AG09309 (cell line): ENCODE results near the gene MAP2K2.

Experiments used
- DNase-seq: peaks from one replicate; pipeline ENCODE4 v3.0.0-alpha.2; 2010; ENCODE audit warnings: low read depth
- H3K4me3 ChIP-seq: 2 replicates; pipeline ENCODE4 v1.5.1; 2011; ENCODE audit warnings: mild to moderate bottlenecking, low read depth, low read length, moderate library complexity; ENCODE audit not compliant: control insufficient read depth
- CTCF ChIP-seq: IDR thresholded peaks from 2 replicates; pipeline ENCODE4 v1.5.1; 2011; ENCODE audit warnings: mild to moderate bottlenecking, low read depth, low read length, inconsistent platforms; ENCODE audit not compliant: insufficient read depth, control insufficient read depth; ENCODE audit errors: missing control alignments

The MAP2K2 gene

DNA sequence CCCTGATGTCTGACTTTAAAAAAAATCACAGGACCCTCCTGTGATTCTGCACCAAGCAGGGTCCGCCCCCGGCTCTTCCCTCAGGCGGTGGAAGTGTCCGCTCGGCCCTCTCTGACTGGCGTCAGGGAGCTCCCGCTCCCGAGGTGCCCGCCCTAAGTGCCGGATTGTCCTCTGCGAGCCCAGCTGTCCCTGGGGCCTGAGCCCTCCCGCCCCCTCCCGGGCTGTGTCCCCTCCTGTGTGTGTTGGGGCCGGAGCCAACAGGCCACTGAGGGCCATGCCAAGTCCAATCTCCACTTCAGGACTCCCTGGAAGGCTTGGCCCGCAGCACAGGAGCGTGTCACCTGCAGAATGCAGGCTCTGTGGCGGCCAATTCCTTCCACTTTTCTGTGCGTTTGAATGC, 25.4 kb downstream of the MAP2K2 start:
- no peak for TF ChIP-seq CTCF
- DNase-seq, result no peak
- no peak overlapping the region for H3K4me3 ChIP-seq

GRCh38 chr19:4097501-4097900, 26.4 kb downstream of the MAP2K2 start:
- no peak for TF ChIP-seq CTCF
- DNase-seq, result no peak
- no peak overlapping the region for H3K4me3 ChIP-seq

GRCh38 chr19:4096049-4096892, 27.7 kb downstream of the MAP2K2 start:
- H3K4me3 ChIP-seq, result no peak overlapping the region
- DNase-seq, result no peak
- TF ChIP-seq CTCF, result no peak

DNA sequence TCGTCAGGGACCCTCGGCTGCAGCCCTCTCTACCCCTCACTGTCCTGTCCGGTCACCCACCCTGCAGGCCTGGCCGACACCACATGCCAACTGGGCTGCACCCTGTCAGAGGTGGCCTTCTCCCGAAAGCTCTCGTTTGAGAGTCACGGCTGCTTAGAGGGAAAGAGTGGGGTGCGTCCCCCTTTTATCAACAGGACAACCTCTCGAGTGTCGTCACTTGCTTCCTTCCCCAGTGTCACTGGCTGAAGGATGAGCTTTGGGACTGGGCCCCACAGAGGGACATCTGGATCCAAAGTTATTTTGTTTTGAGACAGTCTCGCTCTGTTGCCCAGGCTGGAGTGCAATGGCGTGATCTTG, 28.5 kb downstream of the MAP2K2 start:
- no peak for DNase-seq
- TF ChIP-seq CTCF, result no peak
- H3K4me3 ChIP-seq, result no peak overlapping the region

DNA sequence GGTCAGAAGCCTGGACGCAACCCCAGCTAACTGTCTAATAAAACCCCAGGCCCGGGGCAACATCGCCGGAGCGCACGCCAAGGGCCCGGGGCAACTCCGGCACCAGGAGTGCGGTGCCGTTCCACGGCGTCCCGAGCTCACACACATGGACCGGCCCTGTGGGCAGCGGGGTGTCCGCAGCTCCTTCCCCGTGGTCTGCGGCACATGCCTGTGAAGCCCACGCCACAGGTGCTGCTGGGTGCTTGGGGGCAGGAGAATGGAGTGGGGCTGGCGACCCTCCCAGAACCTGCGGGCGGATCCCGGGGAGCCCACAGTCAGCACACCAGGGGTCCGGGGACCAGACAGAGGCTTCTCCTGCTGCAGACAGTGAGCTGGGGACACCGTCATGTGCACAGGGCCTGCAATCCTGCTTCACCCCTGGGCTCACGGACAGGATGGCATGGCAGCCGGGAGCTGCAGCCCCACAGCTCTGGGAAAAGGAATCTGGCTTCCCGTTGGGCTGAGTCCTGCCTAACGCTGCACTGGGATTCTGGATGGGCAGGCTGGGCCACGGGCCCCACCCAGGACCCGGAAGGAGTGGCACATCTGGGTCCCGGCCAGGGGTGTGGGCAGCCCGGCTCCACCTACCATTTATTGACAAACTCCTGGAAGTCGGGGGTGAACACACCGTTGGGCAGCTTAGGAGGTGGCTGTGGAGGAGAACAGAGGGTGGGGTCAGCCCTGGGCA, 29.0 kb downstream of the MAP2K2 start:
- TF ChIP-seq CTCF, result no peak
- no peak for DNase-seq
- H3K4me3 ChIP-seq, result no peak overlapping the region

GRCh38 chr19:4094291-4094690, 29.6 kb downstream of the MAP2K2 start:
- no peak for TF ChIP-seq CTCF
- H3K4me3 ChIP-seq, result no peak overlapping the region
- DNase-seq, result no peak
